Lower leg skin (tissue), 4 donors: Measurements from ENCODE around the gene ERC2. TPM values are rescaled to one million over a fixed set of nuclear protein-coding genes. Genes with fewer than 3 reads are reported as not detected.
"Not testable (repeated sequence)": the region's sequence is repeated elsewhere in the genome, so short reads cannot be mapped to it uniquely, and the experiment has no call there.

Source experiments
- DNase-seq, 2 donors: peaks; one replicate each; pipeline ENCODE4 v3.0.0-alpha.2; 2019; ENCODE audit warnings: low spot score in 2 of 2
- H3K4me3 ChIP-seq: fragments of 200-600 bp; sonication (generic); 2 replicates; pipeline ENCODE4 v1.5.1; 2017; ENCODE audit warnings: mild to moderate bottlenecking, low read depth; ENCODE audit not compliant: poor library complexity, severe bottlenecking
- CTCF ChIP-seq, 3 donors: fragments of 450-650 bp; IDR thresholded peaks; one replicate each; pipeline ENCODE4 v1.5.1; 2016; ENCODE audit warnings: antibody characterized with exemption in 3 of 3, mild to moderate bottlenecking in 3 of 3, moderate library complexity in 2 of 3
- POLR2A ChIP-seq, 2 donors: fragments of 450-650 bp; IDR thresholded peaks; one replicate each; pipeline ENCODE4 v1.6.1; 2016 to 2017; ENCODE audit warnings: antibody characterized with exemption in 2 of 2, mild to moderate bottlenecking in 1 of 2, moderate library complexity in 1 of 2
- WGBS, 2 donors: methylation state at CpG; one replicate each; pipeline ENCODE4 v1.1.5; 2018; 5-methylcytosine and 5-hydroxymethylcytosine counted together
- intact Hi-C: fragments of 100-400 bp; cut with DNase I; formaldehyde crosslinking; loops from one replicate; pipeline ENCODE4 v1.15.0; 2023; ENCODE audit warnings: low total_unique reads
- total RNA-seq, 4 donors: library from RNA; depleted of rRNA; stranded (reverse); fragments of >200 nt; gene quantifications; one replicate each; pipeline ENCODE4 v1.1.0, GENCODE V29; 2016

ERC2 gene
- total RNA-seq, 4 donors from 2014 or later = 0.23 to 1.3 (median 0.42) TPM; not detected in 1

- WGBS, 2 donors = 71 to 81% methylated on average over 4 of the region's 4 CpGs
- no peak overlapping the region for H3K4me3 ChIP-seq
- DNase-seq = no peak
- TF ChIP-seq POLR2A (IDR thresholded peaks at IDR 0.05) (no peak), CTCF (IDR thresholded peaks at IDR 0.05) (no peak)
- intact Hi-C loops = no loop called here
Measured at GRCh38 chr3:55505776-55506175, 962.5 kb downstream of the ERC2 start.

GRCh38 chr3:55505102-55505501 is 963.2 kb downstream of the ERC2 start:
- intact Hi-C loops, H3K4me3 ChIP-seq, DNase-seq: not testable (repeated sequence)
- 56 to 61% methylated on average over 6 of the region's 6 CpGs for WGBS, 2 donors

- TF ChIP-seq POLR2A (IDR thresholded peaks at IDR 0.05) (no peak), CTCF (IDR thresholded peaks at IDR 0.05) (no peak)
- no peak overlapping the region for H3K4me3 ChIP-seq
- 88 to 89% methylated on average over 3 of the region's 3 CpGs for WGBS, 2 donors
- DNase-seq = no peak
- intact Hi-C loops = no loop called here
Measured at GRCh38 chr3:55501905-55502304, 966.4 kb downstream of the ERC2 start.

- WGBS, 2 donors = 73 to 75% methylated on average over 5 of the region's 5 CpGs
- H3K4me3 ChIP-seq = no peak overlapping the region
- intact Hi-C loops = no loop called here
- TF ChIP-seq CTCF (IDR thresholded peaks at IDR 0.05) (no peak), POLR2A (IDR thresholded peaks at IDR 0.05) (no peak)
- DNase-seq = no peak
Measured at GRCh38 chr3:55500555-55501330, 967.5 kb downstream of the ERC2 start.

GRCh38 chr3:55498520-55498919 is 969.7 kb downstream of the ERC2 start:
- 84 to 87% methylated on average over 4 of the region's 4 CpGs for WGBS, 2 donors
- TF ChIP-seq POLR2A (IDR thresholded peaks at IDR 0.05) = no peak
- no peak for TF ChIP-seq CTCF (IDR thresholded peaks at IDR 0.05)
- no peak overlapping the region for H3K4me3 ChIP-seq
- no peak for DNase-seq
- intact Hi-C loops = no loop called here

- no peak overlapping the region for H3K4me3 ChIP-seq
- TF ChIP-seq POLR2A (IDR thresholded peaks at IDR 0.05) (no peak), CTCF (IDR thresholded peaks at IDR 0.05) (no peak)
- DNase-seq = no peak
- intact Hi-C loops = no loop called here
Measured at GRCh38 chr3:55497250-55497649, 971.0 kb downstream of the ERC2 start.
